Stimulated activated CD4-positive, alpha-beta T cell treated with anti-CD3 and anti-CD28 coated beads, Interleukin-15, amount 100 ng/mL, for 48 hours (primary cell): Measurements from ENCODE around the gene TPSAB1.
"Not testable (repeated sequence)": the region's sequence is repeated elsewhere in the genome, so short reads cannot be mapped to it uniquely, and the experiment has no call there.

ENCODE experiments used
- DNase-seq, 2 donors: peaks; one replicate each; pipeline ENCODE4 v3.0.0-alpha.2; 2020; ENCODE audit warnings: low read depth in 2 of 2

TPSAB1 gene

DNA sequence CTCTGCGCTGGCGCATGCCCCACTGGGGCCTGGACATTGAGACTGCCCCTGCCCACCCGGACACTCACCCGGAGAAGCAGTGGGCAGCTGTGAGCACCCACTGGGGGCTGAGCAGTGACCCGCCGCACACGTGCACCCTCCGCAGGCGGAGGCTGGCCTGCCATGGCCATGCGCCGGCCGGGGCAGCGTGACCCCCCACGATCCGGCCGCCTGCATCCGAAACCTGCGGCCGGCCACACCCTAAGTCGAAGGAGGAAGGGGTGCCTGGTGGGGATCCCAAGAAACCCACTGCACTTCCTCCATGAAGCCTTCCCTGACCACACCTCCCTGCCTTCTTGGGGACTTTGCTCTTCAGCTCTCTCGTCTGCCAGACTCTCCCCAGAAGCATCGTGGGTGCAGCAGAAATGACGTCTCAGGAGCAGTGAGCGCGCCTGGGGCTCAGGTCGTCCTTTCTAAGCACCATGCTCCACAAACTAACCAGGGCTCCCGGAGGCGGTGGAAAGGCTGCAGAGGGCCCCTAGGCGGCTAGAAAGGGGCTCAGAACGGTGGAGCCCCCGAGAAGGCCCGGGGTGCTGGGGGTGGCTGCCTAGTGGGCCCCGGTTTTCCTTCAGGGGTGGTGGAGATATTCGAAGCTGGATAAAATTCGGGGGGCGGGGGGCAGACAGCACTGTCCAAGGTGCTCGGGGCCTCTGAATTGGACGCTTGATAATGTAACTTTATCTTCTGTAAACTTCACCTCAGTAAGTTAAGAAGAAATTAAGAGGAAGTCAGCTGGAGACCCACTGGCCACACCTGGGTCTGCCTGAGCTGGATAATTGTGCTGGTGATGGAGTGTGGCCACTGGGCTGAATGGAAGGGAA, 16.9 kb upstream of the TPSAB1 start:
- DNase-seq, result no peak

GRCh38 chr16:1224558-1224957, 15.9 kb upstream of the TPSAB1 start:
- DNase-seq, result no peak

GRCh38 chr16:1225051-1225451, 15.5 kb upstream of the TPSAB1 start, which contains the start of gene TPSG1:
Gene TPSG1, minus strand, starts transcription at chr16:1225268. Its CDS starts 16 bp downstream, at chr16:1225252.
- DNase-seq, result no peak

GRCh38 chr16:1225728-1226311, 14.7 kb upstream of the TPSAB1 start:
- not testable (repeated sequence) for DNase-seq

DNA sequence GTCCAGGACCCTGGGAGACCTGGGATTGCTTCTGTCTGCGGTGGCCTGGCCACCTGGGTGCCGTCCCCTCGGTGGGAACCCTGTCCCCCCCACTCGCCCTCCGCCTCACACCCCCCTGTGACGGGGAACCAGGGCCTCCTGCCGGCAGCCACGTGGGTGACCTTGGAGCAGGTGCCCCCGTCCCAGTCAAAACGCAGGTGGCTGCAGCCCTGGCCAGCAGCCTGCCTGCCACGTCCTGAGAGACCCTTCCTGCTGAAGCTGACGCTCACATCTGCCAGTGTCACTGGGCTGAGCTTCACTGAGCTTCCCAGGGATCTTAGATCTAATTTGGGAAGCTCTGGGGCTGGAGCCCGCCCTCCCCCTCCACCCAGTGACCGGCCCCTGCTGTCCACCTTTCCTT, 13.8 kb upstream of the TPSAB1 start:
- DNase-seq, result not testable (repeated sequence)

GRCh38 chr16:1228227-1228626, 12.3 kb upstream of the TPSAB1 start:
- not testable (repeated sequence) for DNase-seq

DNA sequence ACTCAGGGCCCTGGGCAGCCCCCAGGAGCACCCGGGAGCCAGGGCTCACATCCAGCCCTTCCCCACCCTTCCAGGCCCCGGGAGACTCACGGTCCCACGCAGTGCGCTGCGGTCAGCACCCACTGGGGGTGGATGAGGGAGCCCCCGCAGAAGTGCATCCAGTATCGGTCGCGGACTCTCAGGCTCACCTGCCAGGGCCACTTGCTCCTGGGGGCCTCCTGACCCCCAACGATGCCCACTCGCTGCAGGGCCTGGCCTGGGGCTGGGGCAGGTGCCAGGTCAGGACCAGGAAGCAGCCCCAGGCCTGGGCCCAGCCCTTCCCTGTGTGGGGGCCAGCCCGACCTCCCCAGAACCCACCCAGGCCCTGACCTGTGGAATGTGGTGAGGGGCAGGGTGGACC, 11.0 kb upstream of the TPSAB1 start:
- DNase-seq, result not testable (repeated sequence)

GRCh38 chr16:1230084-1230470, 10.4 kb upstream of the TPSAB1 start, which contains the start of gene TPSB2:
Gene TPSB2, minus strand, starts transcription at chr16:1230184. Its CDS starts 233 bp downstream, at chr16:1229951.
- DNase-seq, result not testable (repeated sequence)

- DNase-seq, result not testable (repeated sequence)
These were observed 9.9 kb upstream of the TPSAB1 start for GRCh38 chr16:1230471-1231212.

- not testable (repeated sequence) for DNase-seq
These were observed 9.2 kb upstream of the TPSAB1 start for GRCh38 chr16:1231301-1231700.

DNA sequence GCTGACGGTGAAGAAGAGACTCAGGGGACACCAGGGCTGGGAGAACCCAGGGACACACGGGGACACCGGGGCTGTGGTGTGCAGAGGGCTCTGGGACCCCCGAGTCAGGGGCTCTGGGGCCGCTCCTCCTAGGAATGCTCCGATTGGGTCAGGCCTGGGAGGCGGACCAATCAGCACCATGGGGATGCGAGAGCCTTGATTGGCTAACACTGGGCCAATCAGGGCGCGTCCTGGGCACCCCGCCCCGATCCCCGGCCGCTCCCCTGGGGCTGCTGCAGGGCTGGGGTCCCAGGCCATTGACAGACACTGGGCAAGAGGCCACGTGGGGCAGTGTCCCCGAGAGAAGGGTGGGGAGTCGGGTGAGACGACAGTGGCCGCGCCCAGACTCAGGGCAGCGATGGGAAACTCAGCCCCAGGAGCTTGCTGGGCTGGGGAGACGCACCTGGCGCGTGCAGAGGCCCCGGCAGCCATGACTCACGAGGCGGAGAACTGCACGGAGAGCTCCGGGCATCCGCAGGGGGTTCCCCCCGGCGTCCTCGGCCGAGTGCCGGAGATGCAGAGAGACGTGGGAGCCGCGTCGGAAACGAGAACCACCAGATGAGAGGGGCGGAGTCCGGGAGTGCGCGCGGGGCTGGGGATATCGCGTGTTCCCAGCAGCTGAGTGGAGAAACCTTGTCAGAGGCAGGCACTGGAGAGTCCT, 8.3 kb upstream of the TPSAB1 start:
- DNase-seq, result not testable (repeated sequence)

DNA sequence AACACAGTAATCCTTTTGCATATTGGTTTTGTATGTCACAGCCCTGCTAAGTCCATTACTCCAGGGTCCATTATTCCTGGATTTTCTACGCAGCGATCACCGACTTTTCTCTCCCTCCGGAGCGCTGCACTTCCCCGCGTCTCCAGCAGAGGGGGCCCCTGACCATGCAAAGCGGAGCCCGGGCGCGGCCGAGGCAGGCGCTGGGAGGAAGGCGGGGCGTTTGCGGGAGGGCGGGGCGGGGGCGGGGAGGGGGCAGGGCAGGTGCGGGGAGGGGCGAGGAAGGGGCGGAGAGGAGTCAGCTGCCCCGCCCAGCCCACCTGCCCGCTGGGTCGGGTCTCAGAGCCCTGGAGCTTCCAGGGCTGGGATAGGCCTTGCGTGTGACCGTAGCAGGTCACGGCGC, 3.8 kb upstream of the TPSAB1 start:
- not testable (repeated sequence) for DNase-seq

DNA sequence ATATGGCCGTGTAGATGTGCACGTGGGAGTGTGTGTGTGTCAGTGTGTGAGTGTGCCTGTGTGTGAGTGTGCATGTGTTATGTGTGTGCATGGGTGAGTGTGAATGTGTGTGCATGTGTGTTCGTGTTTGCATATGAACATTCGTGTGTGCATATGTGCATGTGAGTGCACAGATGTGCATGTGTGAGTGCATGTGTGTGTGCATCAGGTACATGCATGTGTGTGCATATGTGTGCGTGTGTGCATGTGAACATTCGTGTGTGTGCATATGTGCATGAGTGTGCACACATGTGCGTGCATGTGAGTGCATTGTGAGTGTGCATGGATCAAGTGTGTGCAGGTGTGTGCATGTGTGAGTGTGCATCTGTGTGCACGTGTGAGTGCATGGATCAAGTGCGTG, 2.5 kb upstream of the TPSAB1 start:
- DNase-seq, result no peak

DNA sequence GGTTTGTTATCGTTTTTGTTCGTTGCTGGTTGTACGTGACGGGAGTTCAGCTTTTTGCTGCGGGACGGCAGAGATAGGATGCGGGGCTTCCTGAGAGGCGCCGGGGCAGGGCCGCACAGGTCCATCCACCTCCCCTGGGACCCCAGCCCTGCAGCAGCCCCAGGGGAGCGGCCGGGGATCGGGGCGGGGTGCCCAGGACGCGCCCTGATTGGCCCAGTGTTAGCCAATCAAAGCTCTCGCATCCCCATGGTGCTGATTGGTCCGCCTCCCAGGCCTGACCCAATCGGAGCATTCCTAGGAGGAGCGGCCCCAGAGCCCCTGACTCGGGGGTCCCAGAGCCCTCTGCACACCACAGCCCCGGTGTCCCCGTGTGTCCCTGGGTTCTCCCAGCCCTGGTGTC, 1.6 kb upstream of the TPSAB1 start:
- DNase-seq, result not testable (repeated sequence)

- DNase-seq, result not testable (repeated sequence)
These were observed 930 bp upstream of the TPSAB1 start for GRCh38 chr16:1239575-1239974.

- DNase-seq, result not testable (repeated sequence)
These were observed 576 bp downstream of the TPSAB1 start for GRCh38 chr16:1241081-1241480.

DNA sequence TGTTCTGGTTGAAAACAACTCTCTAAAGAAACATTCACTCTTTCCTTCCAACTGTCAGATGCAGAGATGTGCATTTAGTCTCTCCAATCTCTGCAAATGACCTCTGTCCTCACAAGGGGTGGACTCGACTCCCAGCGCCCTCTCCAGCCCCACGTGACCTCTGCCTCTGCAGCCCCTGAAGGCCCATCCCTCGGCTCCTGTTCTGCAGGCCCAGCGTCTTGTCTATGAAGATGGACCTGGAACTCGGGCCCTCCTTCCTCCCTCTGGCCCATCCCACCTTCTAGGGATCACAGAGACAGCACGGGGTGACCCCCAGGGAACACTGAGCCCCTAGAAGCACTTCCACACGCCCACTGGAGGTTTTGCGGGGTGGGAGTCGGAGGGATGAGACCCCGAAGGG, 2.9 kb downstream of the TPSAB1 start:
- DNase-seq, result not testable (repeated sequence)

- not testable (repeated sequence) for DNase-seq
These were observed 3.7 kb downstream of the TPSAB1 start for GRCh38 chr16:1243907-1244850.

DNA sequence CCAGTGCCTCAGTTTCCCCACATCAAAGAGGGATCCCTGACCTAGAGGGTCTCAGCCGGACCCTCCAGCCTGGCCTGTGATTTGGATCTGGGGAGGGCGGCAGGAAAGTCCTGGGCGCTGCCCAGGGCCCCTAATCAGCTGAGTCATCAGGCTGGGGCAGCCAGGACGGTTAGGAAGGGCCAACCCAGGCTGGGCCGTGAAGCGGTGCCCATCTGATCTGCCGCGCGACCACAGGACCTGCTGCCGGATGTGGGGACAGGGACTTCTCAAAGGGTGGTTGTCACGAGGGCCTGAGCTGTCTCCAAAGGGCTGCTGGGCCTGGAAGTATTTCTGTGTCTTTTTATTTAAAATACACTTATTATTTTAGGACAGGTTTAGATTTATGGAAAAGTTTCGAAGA, 4.4 kb downstream of the TPSAB1 start:
- DNase-seq, result no peak

DNA sequence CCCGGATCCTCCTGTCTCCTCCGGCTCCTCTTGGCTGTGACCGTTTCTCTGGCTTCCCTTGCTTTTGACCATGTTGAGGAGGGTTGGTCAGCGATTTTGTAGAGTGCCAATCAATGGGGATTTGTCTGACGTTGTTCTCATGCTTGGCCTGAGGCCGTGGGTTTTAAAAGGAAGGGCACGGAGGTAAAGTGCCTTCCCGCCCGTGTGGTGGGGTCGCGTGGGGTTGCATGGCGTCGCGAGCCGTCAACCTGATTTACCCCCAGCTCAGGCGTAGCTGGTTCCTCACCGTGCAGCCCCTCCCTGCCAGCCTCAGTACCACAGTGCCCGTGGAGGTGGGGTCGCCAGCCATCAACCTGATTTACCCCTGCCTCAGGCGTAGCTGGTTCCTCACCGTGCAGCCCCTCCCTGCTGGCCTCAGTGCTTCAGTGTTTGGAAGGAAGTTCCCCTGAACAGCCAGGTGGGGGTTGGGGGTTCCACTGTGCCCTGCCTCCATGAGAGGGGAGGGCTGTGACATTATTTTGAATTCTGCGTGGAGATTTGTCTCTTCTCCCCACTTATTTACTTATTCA, 5.0 kb downstream of the TPSAB1 start:
- no peak for DNase-seq
